Activated effector memory CD4-positive, alpha-beta T cell treated with Interleukin-2 at 50 U/mL for 16 hours (primary cell): ENCODE results near the gene SH2B2.
"Not testable (repeated sequence)": the region's sequence is repeated elsewhere in the genome, so short reads cannot be mapped to it uniquely, and the experiment has no call there.

Source experiments
- DNase-seq: peaks from one replicate; pipeline ENCODE4 v3.0.0-alpha.2; 2020

Gene SH2B2

GRCh38 chr7:102337420-102337819, 50.8 kb downstream of the SH2B2 start:
- not testable (repeated sequence) for DNase-seq

DNA sequence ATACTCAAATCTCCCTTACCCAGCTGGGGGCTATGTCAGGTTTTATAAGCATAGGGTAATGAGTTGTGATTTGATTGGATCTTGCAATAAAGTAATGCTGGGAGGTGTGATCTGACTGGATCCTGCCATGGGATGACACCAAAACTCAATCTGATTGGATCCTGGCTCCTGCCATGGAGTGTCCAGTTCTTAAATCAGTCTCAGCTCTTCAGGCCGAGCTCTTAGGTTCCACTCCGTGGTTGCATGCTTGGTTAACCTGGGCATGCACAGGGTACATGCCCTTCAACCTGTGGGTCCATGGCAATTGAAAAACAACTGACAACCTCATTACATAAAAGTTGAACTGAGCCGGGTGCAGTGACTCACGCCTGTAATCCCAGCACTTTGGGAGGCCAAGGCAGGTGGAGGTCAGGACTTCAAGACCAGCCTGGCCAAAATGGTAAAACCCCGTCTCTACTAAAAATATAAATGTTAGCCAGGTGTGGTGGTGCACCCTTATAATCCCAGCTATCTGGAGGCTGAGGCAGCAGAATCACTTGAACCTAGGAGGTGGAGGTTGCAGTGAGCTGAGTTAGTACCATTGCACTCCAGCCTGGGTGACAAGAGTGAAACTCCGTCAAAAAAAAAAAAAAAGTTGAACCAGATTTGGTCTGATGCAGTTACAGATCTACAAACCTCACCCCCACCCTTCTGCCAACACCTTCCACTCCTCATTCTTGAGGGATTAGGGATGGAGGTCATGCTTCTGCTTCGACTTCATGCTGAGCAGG, 54.1 kb downstream of the SH2B2 start:
- DNase-seq: not testable (repeated sequence)

DNA sequence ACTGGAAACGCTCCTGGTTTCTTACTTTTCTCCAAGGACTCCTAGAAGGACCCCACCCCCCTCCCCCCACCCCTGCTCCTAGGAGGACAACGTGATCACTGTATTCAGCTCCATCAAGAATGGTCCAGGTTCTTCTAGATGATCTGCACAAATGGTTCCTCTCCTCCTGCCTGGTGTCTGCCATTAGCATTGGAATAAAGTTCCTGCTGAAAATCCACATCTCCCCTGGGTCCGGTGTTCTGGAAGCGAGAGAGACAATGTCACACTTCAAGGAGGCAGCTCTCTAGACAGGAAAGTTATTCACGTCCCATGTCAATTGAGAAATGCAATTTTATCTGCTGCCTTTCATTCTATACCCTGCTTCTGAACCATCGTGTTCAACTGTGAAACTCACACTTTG, 60.3 kb downstream of the SH2B2 start:
- not testable (repeated sequence) for DNase-seq

- DNase-seq: not testable (repeated sequence)
These were observed 69.7 kb downstream of the SH2B2 start, which contains the start of gene SPDYE6 for GRCh38 chr7:102356344-102356743. Gene SPDYE6, minus strand, starts transcription at chr7:102356444. Its CDS starts 421 bp downstream, at chr7:102356023.

DNA sequence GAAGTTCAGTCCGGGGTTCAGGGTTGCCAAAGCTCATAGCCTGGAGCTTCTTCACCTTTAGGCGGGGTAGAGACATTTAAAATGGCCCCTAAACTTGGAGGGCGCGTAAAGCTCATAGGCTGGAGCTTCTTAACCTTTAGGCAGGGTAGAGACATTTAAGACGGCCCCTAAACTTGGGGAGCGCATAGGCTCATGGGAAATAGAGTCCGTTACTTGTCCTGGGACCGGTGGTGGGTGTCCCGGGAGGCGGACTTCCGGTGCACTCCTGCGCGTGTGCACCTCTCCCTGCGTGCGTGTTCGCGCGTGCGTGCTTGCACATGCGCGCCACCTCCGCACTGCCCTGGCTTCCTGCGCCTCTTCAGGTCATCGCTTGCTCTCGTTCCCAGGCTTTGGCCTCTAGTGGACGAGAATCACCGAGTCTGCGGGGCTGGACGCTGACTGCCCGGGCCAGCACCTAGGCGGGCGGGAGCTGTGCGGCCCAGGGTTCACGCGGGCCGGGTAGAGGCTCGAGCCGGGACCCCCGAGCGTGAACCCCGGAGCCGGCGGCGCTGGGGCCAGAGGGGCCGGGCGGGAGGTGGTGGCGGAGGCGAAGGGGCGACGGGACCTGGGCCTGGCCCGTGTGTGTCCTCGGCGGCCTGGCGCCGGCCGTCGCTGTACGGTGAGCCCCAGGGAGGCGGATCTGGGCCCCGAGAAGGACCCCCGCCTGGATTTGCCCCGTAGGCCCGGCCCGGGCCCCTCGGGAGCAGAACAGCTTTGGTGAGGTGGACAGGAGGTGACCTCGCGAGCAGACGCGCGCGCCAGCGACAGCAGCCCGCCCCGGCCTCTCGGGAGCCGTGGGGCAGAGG, 77.1 kb downstream of the SH2B2 start:
- DNase-seq: peak; percentile 91

DNA sequence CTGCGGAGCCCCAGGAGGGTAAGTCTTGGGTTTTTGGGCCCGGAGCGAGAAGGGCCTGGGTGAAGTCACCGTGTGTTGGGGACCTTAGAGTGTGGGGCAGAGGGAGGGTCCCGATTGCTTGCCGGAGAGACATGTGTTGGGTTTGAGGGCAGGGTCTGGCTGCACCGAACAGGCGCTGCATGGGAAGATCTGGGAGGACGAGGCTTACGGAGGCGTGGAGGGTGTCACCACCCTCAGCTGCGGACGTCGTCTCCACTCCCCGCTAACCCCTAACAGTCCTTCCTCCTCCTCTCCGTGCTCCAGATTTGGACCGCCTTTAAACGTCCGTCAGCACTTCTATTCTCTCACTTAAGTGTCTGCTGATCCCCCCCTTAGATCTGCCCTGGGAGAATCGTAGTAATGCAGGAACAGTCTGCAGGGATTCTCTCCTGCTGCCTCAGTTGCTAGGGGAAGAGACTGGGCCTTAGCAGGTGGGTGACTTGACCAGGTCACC, 77.8 kb downstream of the SH2B2 start:
- DNase-seq: not testable (repeated sequence)

DNA sequence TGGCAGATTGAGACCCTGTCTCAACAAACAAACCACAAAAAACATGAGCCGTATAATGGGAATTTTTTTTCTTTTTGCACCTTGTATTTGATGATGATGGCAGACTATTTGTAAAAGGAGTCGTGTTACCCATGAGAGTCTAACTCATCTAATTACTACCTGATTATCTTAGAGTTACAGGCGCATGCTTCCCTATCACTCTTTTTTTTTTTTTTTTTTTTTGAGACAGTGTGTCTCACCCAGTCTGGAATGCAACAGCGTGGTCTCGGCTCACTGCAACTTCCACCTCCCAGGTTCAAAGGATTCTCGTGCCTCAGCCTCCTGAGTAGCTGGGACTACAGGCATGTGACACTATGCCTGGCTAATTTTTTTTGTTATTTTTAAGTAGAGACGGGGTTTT, 78.7 kb downstream of the SH2B2 start:
- DNase-seq: not testable (repeated sequence)

DNA sequence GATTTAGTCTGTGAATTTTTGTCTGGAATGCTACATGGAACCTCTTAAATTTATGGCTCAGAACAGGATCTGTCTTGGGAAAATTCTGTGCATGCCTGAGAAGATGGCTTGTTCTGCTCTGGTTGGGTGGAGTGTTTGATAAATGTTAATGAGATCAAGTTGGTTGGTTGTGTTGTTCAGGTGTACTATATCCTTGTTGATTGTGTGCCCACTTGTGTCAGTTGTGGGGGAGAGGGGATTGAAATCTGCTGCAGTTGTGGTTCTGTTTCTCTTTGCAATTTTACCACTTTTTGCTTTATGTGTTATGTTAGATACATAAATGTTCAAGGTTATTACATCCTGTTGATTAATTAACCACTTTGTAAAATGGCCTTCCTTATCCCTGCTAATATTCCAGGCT, 83.4 kb downstream of the SH2B2 start:
- DNase-seq: not testable (repeated sequence)
